ENCODE data around the gene GAMT.

- TF ChIP-seq GATA2 (IDR thresholded peaks at IDR 0.05; ENCODE audit: low read depth, low read length) (no peak), GATA3 (IDR thresholded peaks at IDR 0.05; ENCODE audit: low read depth, low read length) (no peak)
These were observed 20.0 kb upstream of the GAMT start for GRCh38 chr19:1421218-1421957.
